GM23338 (cell line): ENCODE measurements around the gene SPECC1. TPM values are rescaled to one million over a fixed set of nuclear protein-coding genes. Genes with fewer than 3 reads are reported as not detected.

ENCODE experiments used
- ATAC-seq: fragments of 200-7000 bp; cut with Tn5 transposase; 3 replicates; pipeline ENCODE4 v1.9.1; 2020
- DNase-seq: peaks from one replicate; pipeline ENCODE4 v3.0.0-alpha.2; 2015; ENCODE audit warnings: low spot score
- H2AFZ ChIP-seq: fragments of 200-600 bp; sonication (generic); 2 replicates; pipeline ENCODE4 v1.8.0; 2016; ENCODE audit warnings: antibody characterized with exemption, mild to moderate bottlenecking, moderate library complexity
- H3F3A ChIP-seq: fragments of 200-600 bp; sonication (generic); replicated peaks from 2 replicates; pipeline ENCODE4 v1.8.0; 2017; ENCODE audit warnings: antibody characterized with exemption, mixed run types, low read depth
- H3K27ac ChIP-seq: fragments of 200-600 bp; sonication (generic); 2 replicates; pipeline ENCODE4 v1.6.1; 2016; ENCODE audit warnings: low read depth
- H3K27me3 ChIP-seq: fragments of 200-600 bp; sonication (generic); 2 replicates; pipeline ENCODE4 v1.8.0; 2016; ENCODE audit warnings: mild to moderate bottlenecking, mixed run types, moderate library complexity; ENCODE audit not compliant: insufficient read depth
- H3K36me3 ChIP-seq: fragments of 200-600 bp; sonication (generic); 2 replicates; pipeline ENCODE4 v1.8.0; 2016; ENCODE audit warnings: mild to moderate bottlenecking; ENCODE audit not compliant: insufficient read depth
- H3K4me1 ChIP-seq: fragments of 200-600 bp; sonication (generic); 2 replicates; pipeline ENCODE4 v1.8.0; 2016; ENCODE audit warnings: mild to moderate bottlenecking, moderate library complexity; ENCODE audit not compliant: insufficient read depth
- H3K4me2 ChIP-seq: fragments of 200-600 bp; sonication (generic); 2 replicates; pipeline ENCODE4 v1.7.1; 2017; ENCODE audit warnings: mixed run types
- H3K4me3 ChIP-seq: fragments of 200-600 bp; sonication (generic); 2 replicates; pipeline ENCODE4 v1.6.1; 2016; ENCODE audit warnings: mixed run types
- H3K79me2 ChIP-seq: fragments of 200-600 bp; sonication (generic); replicated peaks from 2 replicates; pipeline ENCODE4 v1.8.0; 2017; ENCODE audit warnings: mild to moderate bottlenecking; ENCODE audit not compliant: insufficient read depth
- H3K9me2 ChIP-seq: fragments of 200-600 bp; sonication (generic); 2 replicates; pipeline ENCODE4 v1.8.0; 2017; ENCODE audit not compliant: insufficient read depth
- H4K20me1 ChIP-seq: fragments of 200-600 bp; sonication (generic); replicated peaks from 2 replicates; pipeline ENCODE4 v1.8.0; 2017; ENCODE audit warnings: mild to moderate bottlenecking; ENCODE audit not compliant: insufficient read depth
- H3K27ac Mint-ChIP-seq: 2 replicates; pipeline ENCODE4 v1.8.0; 2020; ENCODE audit warnings: inconsistent platforms, mild to moderate bottlenecking, moderate library complexity, mixed read lengths
- H3K27me3 Mint-ChIP-seq: 3 replicates; pipeline ENCODE4 v1.8.0; 2022; ENCODE audit warnings: low read depth, mild to moderate bottlenecking, moderate library complexity, mixed read lengths, inconsistent platforms; ENCODE audit not compliant: insufficient read depth, poor library complexity
- H3K36me3 Mint-ChIP-seq: 3 replicates; pipeline ENCODE4 v1.8.0; 2021; ENCODE audit warnings: low read depth, mild to moderate bottlenecking, inconsistent platforms, moderate library complexity, mixed read lengths
- H3K4me1 Mint-ChIP-seq: 3 replicates; pipeline ENCODE4 v1.8.0; 2020; ENCODE audit warnings: mild to moderate bottlenecking, inconsistent platforms, mixed read lengths
- H3K4me3 Mint-ChIP-seq: 3 replicates; pipeline ENCODE4 v1.8.0; 2021; ENCODE audit warnings: moderate library complexity, mild to moderate bottlenecking, inconsistent platforms, mixed read lengths
- H3K9me3 Mint-ChIP-seq: 3 replicates; pipeline ENCODE4 v1.8.0; 2020; ENCODE audit warnings: moderate library complexity, mild to moderate bottlenecking, inconsistent platforms, mixed read lengths
- EZH2 ChIP-seq: fragments of 200-600 bp; sonication (generic); IDR thresholded peaks from one replicate; pipeline ENCODE4 v1.8.0; 2017; ENCODE audit warnings: antibody characterized with exemption, mild to moderate bottlenecking, low read depth; ENCODE audit not compliant: unreplicated experiment
- EZH2phosphoT487 ChIP-seq: fragments of 200-600 bp; sonication (generic); IDR thresholded peaks from one replicate; pipeline ENCODE4 v1.8.1; 2018; ENCODE audit warnings: antibody characterized with exemption; ENCODE audit not compliant: unreplicated experiment
- JUNB ChIP-seq: IDR thresholded peaks from one replicate; pipeline ENCODE4 v1.6.1; 2016; ENCODE audit warnings: antibody characterized with exemption; ENCODE audit not compliant: unreplicated experiment
- NANOG ChIP-seq: IDR thresholded peaks from 2 replicates; pipeline ENCODE4 v1.6.1; 2016; ENCODE audit warnings: antibody characterized with exemption, borderline replicate concordance
- POLR2AphosphoS5 ChIP-seq: IDR thresholded peaks from 2 replicates; pipeline ENCODE4 v1.6.1; 2016; ENCODE audit warnings: antibody characterized with exemption, low read depth
- STAT1 ChIP-seq: IDR thresholded peaks from one replicate; pipeline ENCODE4 v1.6.1; 2016; ENCODE audit warnings: antibody characterized with exemption; ENCODE audit not compliant: unreplicated experiment
- ZNF114 ChIP-seq: fragments of 250-450 bp; sonication (Bioruptor Pico); IDR thresholded peaks from 2 replicates; pipeline ENCODE4 v1.5.0; 2020; ENCODE audit warnings: mild to moderate bottlenecking, moderate library complexity
- ZNF462 ChIP-seq: fragments of 250-450 bp; sonication (Bioruptor Pico); IDR thresholded peaks from 2 replicates; pipeline ENCODE4 v1.5.0; 2020; ENCODE audit warnings: mild to moderate bottlenecking, moderate library complexity
- polyA plus RNA-seq: library from polyadenylated mRNA; unstranded; fragments of >200 nt; fragmentation: Nextera tagmentation; extraction: Ambion mirVana; gene quantifications from 2 replicates; pipeline ENCODE4 v1.2.1, GENCODE V29; 2016
- total RNA-seq: library from RNA; depleted of rRNA; stranded (reverse); fragments of >200 nt; shearing (Covaris generic); gene quantifications from 2 replicates; pipeline ENCODE4 v1.2.3, GENCODE V29; 2014
- TF ChIP-seq, protein P1 (sequence below), 2 experiments: fragments of 200-600 bp in 1 of 2; sonication (generic) in 1 of 2; conservative IDR thresholded peaks; 2 replicates each; pipeline versions ENCODE4 v1.5.1 to v1.6.1; 2016 to 2017; ENCODE audit warnings: antibody characterized with exemption in 2 of 2, low read depth in 2 of 2, mild to moderate bottlenecking in 2 of 2, moderate library complexity in 1 of 2
- TF ChIP-seq, protein P2 (sequence below): IDR thresholded peaks from 2 replicates; pipeline ENCODE4 v1.6.1; 2016; ENCODE audit warnings: antibody characterized with exemption
- TF ChIP-seq, protein P3 (sequence below): IDR thresholded peaks from one replicate; pipeline ENCODE4 v1.6.1; 2018; ENCODE audit warnings: antibody characterized with exemption; ENCODE audit not compliant: unreplicated experiment

The SPECC1 gene
- total and polyA plus RNA-seq, 2 experiments from 2014 or later = 42.6 to 101 TPM

- no peaks in the 10 kb centered on the region for H3K36me3 ChIP-seq
- H3K36me3 Mint-ChIP-seq = peaks cover 17% of the 10 kb centered on the region
- no peak overlapping the region for H3K4me3 ChIP-seq
- H3K27ac Mint-ChIP-seq = no peak overlapping the region
- TF ChIP-seq EZH2phosphoT487 (no peak), NANOG (no peak), EZH2 (no peak), JUNB (no peak), STAT1 (no peak), POLR2AphosphoS5 (no peak), ZNF462 (CRISPR knock-in tag) (no peak), ZNF114 (no peak)
- TF ChIP-seq, protein P1, sequence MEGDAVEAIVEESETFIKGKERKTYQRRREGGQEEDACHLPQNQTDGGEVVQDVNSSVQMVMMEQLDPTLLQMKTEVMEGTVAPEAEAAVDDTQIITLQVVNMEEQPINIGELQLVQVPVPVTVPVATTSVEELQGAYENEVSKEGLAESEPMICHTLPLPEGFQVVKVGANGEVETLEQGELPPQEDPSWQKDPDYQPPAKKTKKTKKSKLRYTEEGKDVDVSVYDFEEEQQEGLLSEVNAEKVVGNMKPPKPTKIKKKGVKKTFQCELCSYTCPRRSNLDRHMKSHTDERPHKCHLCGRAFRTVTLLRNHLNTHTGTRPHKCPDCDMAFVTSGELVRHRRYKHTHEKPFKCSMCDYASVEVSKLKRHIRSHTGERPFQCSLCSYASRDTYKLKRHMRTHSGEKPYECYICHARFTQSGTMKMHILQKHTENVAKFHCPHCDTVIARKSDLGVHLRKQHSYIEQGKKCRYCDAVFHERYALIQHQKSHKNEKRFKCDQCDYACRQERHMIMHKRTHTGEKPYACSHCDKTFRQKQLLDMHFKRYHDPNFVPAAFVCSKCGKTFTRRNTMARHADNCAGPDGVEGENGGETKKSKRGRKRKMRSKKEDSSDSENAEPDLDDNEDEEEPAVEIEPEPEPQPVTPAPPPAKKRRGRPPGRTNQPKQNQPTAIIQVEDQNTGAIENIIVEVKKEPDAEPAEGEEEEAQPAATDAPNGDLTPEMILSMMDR (conservative IDR thresholded peaks at IDR 0.05; ENCODE audit: low read depth in 2 of 2) = no peak
- TF ChIP-seq, protein P2, sequence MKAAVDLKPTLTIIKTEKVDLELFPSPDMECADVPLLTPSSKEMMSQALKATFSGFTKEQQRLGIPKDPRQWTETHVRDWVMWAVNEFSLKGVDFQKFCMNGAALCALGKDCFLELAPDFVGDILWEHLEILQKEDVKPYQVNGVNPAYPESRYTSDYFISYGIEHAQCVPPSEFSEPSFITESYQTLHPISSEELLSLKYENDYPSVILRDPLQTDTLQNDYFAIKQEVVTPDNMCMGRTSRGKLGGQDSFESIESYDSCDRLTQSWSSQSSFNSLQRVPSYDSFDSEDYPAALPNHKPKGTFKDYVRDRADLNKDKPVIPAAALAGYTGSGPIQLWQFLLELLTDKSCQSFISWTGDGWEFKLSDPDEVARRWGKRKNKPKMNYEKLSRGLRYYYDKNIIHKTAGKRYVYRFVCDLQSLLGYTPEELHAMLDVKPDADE = no peak
- TF ChIP-seq, protein P3, sequence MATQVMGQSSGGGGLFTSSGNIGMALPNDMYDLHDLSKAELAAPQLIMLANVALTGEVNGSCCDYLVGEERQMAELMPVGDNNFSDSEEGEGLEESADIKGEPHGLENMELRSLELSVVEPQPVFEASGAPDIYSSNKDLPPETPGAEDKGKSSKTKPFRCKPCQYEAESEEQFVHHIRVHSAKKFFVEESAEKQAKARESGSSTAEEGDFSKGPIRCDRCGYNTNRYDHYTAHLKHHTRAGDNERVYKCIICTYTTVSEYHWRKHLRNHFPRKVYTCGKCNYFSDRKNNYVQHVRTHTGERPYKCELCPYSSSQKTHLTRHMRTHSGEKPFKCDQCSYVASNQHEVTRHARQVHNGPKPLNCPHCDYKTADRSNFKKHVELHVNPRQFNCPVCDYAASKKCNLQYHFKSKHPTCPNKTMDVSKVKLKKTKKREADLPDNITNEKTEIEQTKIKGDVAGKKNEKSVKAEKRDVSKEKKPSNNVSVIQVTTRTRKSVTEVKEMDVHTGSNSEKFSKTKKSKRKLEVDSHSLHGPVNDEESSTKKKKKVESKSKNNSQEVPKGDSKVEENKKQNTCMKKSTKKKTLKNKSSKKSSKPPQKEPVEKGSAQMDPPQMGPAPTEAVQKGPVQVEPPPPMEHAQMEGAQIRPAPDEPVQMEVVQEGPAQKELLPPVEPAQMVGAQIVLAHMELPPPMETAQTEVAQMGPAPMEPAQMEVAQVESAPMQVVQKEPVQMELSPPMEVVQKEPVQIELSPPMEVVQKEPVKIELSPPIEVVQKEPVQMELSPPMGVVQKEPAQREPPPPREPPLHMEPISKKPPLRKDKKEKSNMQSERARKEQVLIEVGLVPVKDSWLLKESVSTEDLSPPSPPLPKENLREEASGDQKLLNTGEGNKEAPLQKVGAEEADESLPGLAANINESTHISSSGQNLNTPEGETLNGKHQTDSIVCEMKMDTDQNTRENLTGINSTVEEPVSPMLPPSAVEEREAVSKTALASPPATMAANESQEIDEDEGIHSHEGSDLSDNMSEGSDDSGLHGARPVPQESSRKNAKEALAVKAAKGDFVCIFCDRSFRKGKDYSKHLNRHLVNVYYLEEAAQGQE = no peak
- H3K4me2 ChIP-seq = no peak overlapping the region
- H2AFZ ChIP-seq = no peak overlapping the region
- no peak overlapping the region for H3K27ac ChIP-seq
- H3K79me2 ChIP-seq = 0 out of 2 replicates have a peak, but pooled peaks cover 6% of the 10 kb centered on the region
- H3K4me1 ChIP-seq = no peaks in the 10 kb centered on the region
- no peaks in the 10 kb centered on the region; the same call in 2 of the 3 replicates for H3K9me3 Mint-ChIP-seq
- no peaks in the 10 kb centered on the region for H3K9me2 ChIP-seq
- peaks cover 5% of the 10 kb centered on the region for H4K20me1 ChIP-seq
- no peaks in the 10 kb centered on the region for H3K27me3 ChIP-seq
- no peak for ATAC-seq
- no peak overlapping the region for H3K4me3 Mint-ChIP-seq
- no peak for DNase-seq
- H3F3A ChIP-seq = no peaks in the 10 kb centered on the region
- no peaks in the 10 kb centered on the region for H3K27me3 Mint-ChIP-seq
- H3K4me1 Mint-ChIP-seq = no peaks in the 10 kb centered on the region; the same call in 2 of the 3 replicates
These were observed 269.6 kb downstream of the SPECC1 start for GRCh38 chr17:20278805-20279204.
